ENCODE results near the gene NEGR1. TPM values are rescaled to one million over a fixed set of nuclear protein-coding genes. Genes with fewer than 3 reads are reported as not detected.

The NEGR1 gene
- total and polyA plus RNA-seq, 9 of the 15 experiments (the other 6 are each of a cell fraction or from before 2014, with no cell fraction given): not detected

DNA sequence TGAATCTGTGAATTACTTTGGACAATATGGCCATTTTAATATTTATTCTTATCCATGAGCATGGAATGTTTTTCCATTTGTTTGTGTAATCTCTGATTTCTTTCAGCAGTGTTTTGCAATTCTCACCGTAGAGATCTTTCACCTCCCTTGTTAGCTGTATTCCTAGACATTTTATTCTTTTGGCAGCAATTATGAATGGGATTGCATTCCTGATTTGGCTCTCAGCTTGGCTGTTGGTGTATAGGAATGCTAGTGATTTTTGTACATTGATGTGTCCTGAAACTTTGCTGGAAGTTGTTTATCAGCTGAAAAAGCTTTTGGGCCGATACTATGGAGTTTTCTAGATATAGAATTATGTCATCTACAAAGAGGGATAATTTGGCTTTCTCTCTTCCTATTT is 44.2 kb upstream of the NEGR1 start:
- TF ChIP-seq, protein P1, sequence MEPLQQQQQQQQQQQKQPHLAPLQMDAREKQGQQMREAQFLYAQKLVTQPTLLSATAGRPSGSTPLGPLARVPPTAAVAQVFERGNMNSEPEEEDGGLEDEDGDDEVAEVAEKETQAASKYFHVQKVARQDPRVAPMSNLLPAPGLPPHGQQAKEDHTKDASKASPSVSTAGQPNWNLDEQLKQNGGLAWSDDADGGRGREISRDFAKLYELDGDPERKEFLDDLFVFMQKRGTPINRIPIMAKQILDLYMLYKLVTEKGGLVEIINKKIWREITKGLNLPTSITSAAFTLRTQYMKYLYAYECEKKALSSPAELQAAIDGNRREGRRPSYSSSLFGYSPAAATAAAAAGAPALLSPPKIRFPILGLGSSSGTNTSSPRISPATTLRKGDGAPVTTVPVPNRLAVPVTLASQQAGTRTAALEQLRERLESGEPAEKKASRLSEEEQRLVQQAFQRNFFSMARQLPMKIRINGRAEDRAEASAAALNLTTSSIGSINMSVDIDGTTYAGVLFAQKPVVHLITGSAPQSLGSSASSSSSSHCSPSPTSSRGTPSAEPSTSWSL (CRISPR knock-in tag; IDR thresholded peaks at IDR 0.05; ENCODE audit: borderline replicate concordance): no peak
- TF ChIP-seq, protein P2, sequence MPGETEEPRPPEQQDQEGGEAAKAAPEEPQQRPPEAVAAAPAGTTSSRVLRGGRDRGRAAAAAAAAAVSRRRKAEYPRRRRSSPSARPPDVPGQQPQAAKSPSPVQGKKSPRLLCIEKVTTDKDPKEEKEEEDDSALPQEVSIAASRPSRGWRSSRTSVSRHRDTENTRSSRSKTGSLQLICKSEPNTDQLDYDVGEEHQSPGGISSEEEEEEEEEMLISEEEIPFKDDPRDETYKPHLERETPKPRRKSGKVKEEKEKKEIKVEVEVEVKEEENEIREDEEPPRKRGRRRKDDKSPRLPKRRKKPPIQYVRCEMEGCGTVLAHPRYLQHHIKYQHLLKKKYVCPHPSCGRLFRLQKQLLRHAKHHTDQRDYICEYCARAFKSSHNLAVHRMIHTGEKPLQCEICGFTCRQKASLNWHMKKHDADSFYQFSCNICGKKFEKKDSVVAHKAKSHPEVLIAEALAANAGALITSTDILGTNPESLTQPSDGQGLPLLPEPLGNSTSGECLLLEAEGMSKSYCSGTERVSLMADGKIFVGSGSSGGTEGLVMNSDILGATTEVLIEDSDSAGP (CRISPR knock-in tag; IDR thresholded peaks at IDR 0.05): no peak
- TF ChIP-seq POLR2B (IDR thresholded peaks at IDR 0.05; ENCODE audit: low read depth, partially characterized antibody): no peak
- Histone ChIP-seq H3K79me2 (ENCODE audit: control insufficient read depth, insufficient read depth, low read length) (no peaks in the 10 kb centered on the region), H3K4me3 (no peak overlapping the region), H3K9me1 (ENCODE audit: control insufficient read depth, insufficient read depth, low read length) (no peaks in the 10 kb centered on the region), H3K9ac (ENCODE audit: insufficient read depth in 1 of 2, low read depth in 2 of 2, low read length in 2 of 2) (no peak overlapping the region), H2AFZ (ENCODE audit: low read depth, low read length) (no peak overlapping the region), H3K27ac (ENCODE audit: extremely low read depth, low read depth, low read length) (no peak overlapping the region), H3K27me3 (ENCODE audit: control insufficient read depth in 2 of 2, insufficient read depth in 2 of 2, low read length in 2 of 2) (no peaks in the 10 kb centered on the region), H4K20me1 (replicated peaks; ENCODE audit: control insufficient read depth, insufficient read depth, low read length) (no peaks in the 10 kb centered on the region), H3K4me2 (ENCODE audit: insufficient read depth, low read length) (no peak overlapping the region), H3K9me3 (replicated peaks; ENCODE audit: control insufficient read depth, insufficient read depth, low read depth, low read length) (no peaks in the 10 kb centered on the region), H3K4me1 (replicated peaks in 1 of 2; ENCODE audit: control insufficient read depth in 2 of 2, insufficient read depth in 2 of 2, low read length in 2 of 2) (no peaks in the 10 kb centered on the region), H3K36me3 (ENCODE audit: control insufficient read depth, insufficient read depth, low read length) (no peaks in the 10 kb centered on the region)
- ChIA-PET CTCF (ENCODE audit: low intra/inter-chr PET ratio) (no interaction called here), POLR2A (no interaction called here)
- 10% methylated on average over 2 of the region's 2 CpGs for WGBS (ENCODE audit: insufficient coverage, low coverage, missing lambda C conversion rate)
- DNase-seq (ENCODE audit: extremely low read depth in 1 of 4, low spot score in 3 of 4) (no peak), FAIRE-seq (no peak), ATAC-seq (no peak)
- BruUV-seq (replicated peaks): no TSS peak
- intact Hi-C loops (cut with micrococcal nuclease): no loop called here
- in situ Hi-C loops (cut with MboI): no loop called here
